GM21529 (cell line): Measurements from ENCODE around the gene KCNV2.

Experiments used
- ATAC-seq: cut with Tn5 transposase; IDR thresholded peaks from one replicate; pipeline ENCODE4 v1.9.1; 2021; ENCODE audit not compliant: unreplicated experiment

Gene KCNV2

GRCh38 chr9:2718698-2719033 lies 1.4 kb downstream of the KCNV2 start:
- no peak for ATAC-seq

DNA sequence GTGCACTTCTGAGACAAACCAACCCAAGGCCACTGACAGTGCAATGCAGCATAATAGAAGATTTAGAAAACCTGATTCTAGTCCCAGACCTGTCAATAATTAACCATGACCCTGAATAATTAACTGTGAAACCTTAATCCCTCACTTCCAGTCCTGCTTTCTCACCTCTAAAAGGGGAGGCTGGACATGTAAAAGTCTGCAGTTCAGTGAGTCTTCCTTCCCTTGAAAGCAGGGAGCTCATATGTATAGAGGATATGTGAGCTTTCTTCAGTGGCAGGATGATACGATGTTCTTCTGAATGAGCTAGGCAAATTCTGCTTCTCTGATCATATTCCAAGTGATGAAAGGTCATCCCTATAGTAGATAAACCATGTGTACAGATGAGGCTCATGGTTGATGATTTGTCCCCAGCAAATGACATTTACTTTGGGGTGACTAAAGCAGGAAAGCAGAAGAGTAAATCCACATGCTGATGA lies 2.9 kb downstream of the KCNV2 start:
- ATAC-seq, result no peak

- no peak for ATAC-seq
Measured at GRCh38 chr9:2722715-2723114, 5.4 kb downstream of the KCNV2 start.

DNA sequence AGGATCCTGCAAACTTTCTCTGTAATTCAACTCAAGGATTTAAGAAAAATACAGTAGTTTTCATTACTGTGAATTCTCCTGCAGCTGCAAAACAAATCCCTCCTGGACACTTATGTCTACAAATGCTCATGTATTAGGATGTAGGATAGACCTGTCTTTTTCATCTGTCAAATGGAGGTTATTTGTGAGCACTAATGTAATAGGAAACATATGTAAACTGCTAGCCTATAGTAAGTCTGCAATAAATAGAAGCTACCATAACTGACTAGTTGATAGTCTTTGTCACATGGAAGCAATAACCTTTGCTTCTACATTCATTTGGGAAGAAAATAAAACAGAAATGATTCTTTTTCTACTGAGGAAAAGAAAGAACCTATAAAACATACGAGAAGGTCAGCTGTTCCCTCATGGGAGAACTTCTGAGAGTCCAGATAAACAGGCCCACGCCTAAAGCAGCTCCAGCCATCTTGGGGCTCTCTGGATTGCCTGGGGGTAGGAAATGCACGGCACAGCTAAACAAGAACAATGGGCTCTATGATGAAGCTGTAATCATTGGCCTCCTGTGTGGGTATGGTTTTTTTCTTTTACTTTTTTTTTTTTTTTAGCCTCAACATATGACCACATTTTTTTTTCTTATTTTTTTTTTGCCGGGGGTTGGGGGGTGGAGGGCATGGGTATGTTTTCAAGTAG lies 6.2 kb downstream of the KCNV2 start:
- ATAC-seq, result no peak

GRCh38 chr9:2725126-2725525 lies 7.8 kb downstream of the KCNV2 start:
- ATAC-seq, result no peak

GRCh38 chr9:2725898-2726649 lies 8.8 kb downstream of the KCNV2 start:
- no peak for ATAC-seq

DNA sequence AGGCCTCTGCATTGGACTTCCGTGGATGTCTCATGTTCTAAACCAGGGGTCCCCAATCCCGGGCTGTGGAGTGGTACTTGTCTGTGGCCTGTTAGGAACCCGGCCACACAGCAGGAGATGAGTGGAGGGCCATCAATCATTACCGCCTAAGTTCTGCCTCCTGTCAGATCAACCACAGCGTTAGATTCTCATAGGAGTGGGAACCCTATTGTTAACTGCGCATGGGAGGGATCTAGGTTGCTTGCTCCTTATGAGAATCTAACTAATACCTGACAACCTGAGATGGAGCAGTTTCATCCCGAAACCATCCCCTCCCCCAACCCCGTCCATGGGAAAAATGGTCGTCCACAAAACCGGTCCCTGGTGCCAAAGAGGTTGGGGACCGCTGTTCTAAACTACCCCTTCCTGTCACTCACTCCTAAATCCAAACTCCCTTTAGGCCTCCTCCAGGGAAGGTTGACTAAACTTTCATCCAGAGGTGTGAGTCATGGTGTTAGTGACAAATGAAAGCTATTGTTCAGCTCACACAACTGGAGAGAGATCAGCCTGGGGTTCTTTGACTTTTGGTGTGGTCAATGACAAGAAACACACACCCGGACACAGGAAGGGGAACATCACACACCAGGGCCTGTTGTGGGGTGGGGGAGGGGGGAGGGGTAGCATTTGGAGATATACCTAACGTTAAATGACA lies 9.5 kb downstream of the KCNV2 start:
- no peak for ATAC-seq

DNA sequence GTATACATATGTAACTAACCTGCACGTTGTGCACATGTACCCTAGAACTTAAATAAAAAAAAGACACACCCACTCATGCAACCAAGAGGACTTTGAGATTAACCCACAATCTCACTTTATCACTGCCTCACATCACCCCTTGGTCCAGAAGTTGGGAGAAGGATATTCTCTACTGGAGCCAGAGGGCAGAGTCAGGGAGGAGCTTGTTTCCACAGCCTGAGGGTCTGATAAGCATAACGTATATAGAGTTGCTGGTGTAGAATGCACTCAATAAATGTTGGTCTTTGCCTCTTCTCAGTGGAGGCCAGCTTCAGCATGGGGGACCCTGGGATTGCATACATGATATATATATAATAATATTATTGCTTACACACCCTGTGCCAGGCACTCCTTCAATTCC lies 10.1 kb downstream of the KCNV2 start:
- no peak for ATAC-seq

- peak; percentile 93 for ATAC-seq
Measured at GRCh38 chr9:2727966-2728613, 10.8 kb downstream of the KCNV2 start.

DNA sequence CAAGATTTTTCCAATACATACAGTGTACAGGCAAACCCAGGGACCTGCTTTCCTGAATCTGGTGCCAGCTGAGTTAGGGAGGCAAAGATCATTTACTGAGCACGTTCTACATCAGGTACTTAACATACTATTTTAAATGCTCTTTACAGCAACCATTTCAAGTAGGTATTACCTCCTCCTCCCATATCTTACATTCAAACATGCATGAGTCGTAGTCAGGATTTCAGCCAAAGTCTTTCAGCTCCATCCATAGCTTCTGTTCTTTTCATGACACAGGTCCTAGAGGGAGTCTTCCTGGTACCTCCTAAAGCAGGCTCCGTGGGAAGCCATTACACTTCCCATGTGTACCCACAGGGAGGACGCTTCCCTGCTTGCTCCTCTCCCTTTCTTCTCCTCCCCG lies 11.7 kb downstream of the KCNV2 start:
- no peak for ATAC-seq

DNA sequence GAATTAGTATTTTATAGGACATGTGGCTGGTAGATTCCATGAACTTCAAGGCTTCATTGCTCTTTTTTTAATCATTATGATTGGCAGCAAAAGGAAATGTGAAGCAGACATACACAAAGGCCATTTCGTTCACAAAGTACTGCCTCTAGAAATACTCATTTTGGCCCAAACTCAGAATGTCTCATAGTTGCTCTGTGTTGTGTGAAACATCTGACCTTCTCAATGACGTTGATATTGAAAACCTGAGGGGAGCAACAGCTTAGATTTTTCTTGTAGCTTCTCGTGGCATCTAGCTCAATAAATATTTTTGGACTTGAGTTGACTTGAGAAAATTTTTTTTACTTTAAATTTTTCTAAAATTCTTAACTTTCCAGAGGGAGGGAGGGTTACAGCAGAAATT lies 12.4 kb downstream of the KCNV2 start:
- no peak for ATAC-seq

GRCh38 chr9:2730971-2731370 lies 13.7 kb downstream of the KCNV2 start:
- ATAC-seq, result no peak

DNA sequence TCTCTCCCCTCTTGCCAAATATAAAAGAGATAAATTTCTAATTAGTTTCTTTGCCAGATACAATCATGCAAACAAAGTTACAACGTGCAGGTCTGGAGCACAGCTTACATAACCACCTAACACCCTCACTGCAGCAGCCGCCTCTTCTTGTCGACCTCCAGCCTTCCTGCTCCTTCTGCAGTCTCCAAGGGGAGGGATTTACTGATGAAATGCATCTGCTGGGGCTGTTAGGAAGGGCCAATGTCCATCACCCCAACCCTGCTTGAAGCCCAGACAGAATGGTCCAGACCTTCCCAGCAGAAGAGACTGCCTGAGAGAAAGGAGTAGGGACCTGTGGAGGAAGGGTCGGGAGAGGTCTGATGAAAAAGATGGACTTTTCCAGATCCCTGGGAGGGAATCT lies 15.2 kb downstream of the KCNV2 start:
- no peak for ATAC-seq

- no peak for ATAC-seq
Measured at GRCh38 chr9:2740616-2741015, 23.3 kb downstream of the KCNV2 start.

DNA sequence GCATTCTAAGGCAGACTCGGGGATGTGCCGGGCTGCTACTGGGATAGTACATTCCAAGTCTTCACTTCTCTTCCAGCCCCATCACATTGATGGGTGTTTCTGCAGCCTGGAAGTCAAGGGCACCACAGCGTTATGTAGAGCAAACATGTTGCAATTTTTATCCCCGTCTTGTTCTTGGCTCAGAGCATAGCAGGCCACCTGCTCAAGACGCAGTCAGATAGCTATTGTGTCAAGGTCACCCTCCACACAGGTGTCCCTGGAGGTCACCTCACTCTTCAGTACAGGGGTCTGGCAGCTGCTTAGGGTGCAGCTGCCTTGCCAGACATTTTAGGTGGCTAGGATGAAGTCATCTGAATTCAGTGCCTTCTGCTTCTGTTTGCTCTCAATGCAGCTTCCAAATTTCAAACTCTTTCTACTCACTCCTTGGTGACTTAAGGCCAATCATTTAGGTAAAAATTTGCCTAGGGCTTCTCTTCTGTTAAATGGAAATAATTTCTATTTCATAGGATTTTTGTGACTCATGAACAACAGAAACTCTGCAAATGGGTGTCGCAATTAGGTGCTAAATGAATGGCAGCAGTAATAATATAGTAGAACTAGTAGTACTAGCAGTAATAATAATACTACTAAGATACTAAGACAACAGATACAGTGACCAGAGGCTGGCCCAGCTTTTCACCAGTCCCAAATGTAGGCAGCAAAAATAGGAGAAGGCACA lies 24.3 kb downstream of the KCNV2 start:
- ATAC-seq, result no peak

GRCh38 chr9:2742214-2742613 lies 24.9 kb downstream of the KCNV2 start:
- ATAC-seq, result no peak

DNA sequence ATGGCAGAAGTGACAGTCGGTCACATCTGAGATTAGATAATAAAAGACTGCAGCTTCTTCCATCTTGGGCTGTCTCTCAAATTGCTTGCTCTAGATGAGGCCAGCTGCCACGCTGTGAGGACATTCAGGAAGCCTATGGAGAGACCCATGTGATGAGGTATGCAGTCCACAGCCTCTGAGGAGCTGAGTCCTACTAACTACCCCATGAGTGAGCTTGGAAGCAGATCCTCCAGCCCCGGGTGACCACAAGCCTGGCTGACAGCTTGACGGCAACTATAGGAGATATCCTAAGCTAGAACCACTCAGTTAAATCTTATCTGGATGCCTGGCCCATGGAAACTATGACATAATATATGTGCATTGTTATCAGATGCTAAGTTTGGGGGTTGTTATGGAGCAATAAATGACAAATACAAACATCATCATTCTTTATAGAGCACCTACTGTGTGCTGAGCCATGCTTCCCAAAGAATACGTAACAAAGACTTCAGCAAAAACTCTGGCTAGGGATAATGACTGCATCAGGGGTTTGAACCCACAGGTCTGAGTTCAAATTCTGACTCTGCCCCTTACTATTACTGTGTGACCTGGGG lies 26.7 kb downstream of the KCNV2 start:
- no peak for ATAC-seq

GRCh38 chr9:2745560-2746380 lies 28.5 kb downstream of the KCNV2 start:
- ATAC-seq, result no peak

- no peak for ATAC-seq
Measured at GRCh38 chr9:2749485-2749884, 32.2 kb downstream of the KCNV2 start.

GRCh38 chr9:2755285-2755684 lies 38.0 kb downstream of the KCNV2 start:
- ATAC-seq, result no peak
